Measurements from ENCODE around the gene NUDT16L1. TPM values are rescaled to one million over a fixed set of nuclear protein-coding genes. Genes with fewer than 3 reads are reported as not detected.
"Not testable (repeated sequence)": the region's sequence is repeated elsewhere in the genome, so short reads cannot be mapped to it uniquely, and the experiment has no call there.

The NUDT16L1 gene
- total RNA-seq, 2 donors from 2014 or later, result 57.4 to 75.3 TPM

GRCh38 chr16:4737545-4737944, 44.2 kb downstream of the NUDT16L1 start:
- intact Hi-C loops (cut with DNase I), result loop anchor here (10.0 kb wide), 3 partner anchors 67 to 123 kb away; partner anchors contain the start of genes GLYR1, ROGDI, UBALD1 and UBN1
- Histone ChIP-seq H3K27ac (no peak overlapping the region), H3K4me1 (replicated peaks) (no peaks in the 10 kb centered on the region), H3K4me3 (no peak overlapping the region), H3K27me3 (replicated peaks; ENCODE audit: insufficient read depth) (no peaks in the 10 kb centered on the region), H3K9me3 (no peaks in the 10 kb centered on the region), H3K36me3 (no peaks in the 10 kb centered on the region)
- no peak for DNase-seq (ENCODE audit: low spot score)
- WGBS, result 64% methylated on average over 15 of the region's 15 CpGs
- TF ChIP-seq POLR2A (IDR thresholded peaks at IDR 0.05) (no peak), POLR2AphosphoS5 (IDR thresholded peaks at IDR 0.05) (no peak), CTCF (IDR thresholded peaks at IDR 0.05) (no peak)

DNA sequence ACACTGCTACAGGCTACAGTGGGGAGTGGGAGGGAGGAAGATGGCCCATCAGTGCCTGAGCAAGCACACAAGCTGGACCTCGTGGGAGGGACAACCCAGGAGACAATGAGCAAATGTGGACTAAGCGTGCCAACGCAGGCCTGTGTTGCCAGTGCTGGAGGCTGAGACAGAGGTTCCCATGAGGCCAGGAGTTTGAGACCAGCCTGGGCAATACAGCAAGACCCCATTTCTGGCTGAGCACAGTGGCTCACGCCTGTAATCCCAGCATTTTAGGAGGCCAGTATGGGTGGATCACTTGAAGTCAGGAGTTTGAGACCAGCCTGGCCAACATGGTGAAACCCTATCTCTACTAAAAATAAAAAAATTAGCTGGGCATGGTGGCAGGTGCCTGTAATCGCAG, 45.0 kb downstream of the NUDT16L1 start:
- WGBS, result 78% methylated on average over 5 of the region's 5 CpGs
- not testable (repeated sequence) for H3K9me3 ChIP-seq; H3K27ac ChIP-seq; DNase-seq (ENCODE audit: low spot score); H3K4me1 ChIP-seq (replicated peaks); H3K36me3 ChIP-seq; H3K27me3 ChIP-seq (replicated peaks; ENCODE audit: insufficient read depth); H3K4me3 ChIP-seq
- intact Hi-C loops (cut with DNase I), result loop anchor here (10.0 kb wide), 3 partner anchors 66 to 124 kb away; partner anchors contain the start of genes GLYR1, ROGDI, UBALD1 and UBN1

DNA sequence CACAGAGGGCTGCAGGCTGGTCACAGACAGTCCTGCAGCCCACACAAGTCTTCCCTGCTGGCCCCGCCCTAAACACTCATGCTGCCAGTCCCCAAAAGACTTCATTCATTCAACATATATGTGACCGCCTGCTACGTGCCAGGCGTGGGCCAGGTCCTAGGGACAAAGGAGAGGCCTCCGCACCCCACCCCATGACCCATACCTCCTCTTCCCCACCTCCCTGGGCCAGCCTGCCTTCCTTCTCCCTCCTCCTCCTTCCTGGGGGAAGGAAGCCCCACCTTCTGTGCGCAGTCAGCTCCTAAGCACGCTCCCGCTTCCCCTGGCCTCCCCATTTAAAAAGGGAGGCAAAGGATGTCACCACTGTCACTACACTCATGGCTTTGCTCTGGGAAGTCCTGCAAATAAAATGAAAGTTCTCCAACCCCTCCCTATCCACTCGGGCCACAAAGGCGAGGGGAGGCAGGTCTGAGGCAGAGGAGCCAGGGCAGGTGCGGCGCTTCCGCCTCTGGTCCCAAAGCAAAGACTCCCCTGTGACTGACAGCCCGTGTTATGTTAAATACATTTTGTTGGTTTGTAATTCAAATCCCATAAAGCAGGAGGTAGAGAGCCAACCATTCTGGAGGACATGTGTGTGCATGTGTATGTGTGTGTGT, 50.0 kb downstream of the NUDT16L1 start:
- intact Hi-C loops (cut with DNase I), result no loop called here
- Histone ChIP-seq H3K27ac (peak overlapping the region in 1 of 2 donors; percentile 19), H3K9me3 (no peaks in the 10 kb centered on the region), H3K4me3 (peak overlapping the region; percentile 9 to 16), H3K36me3 (no peaks in the 10 kb centered on the region), H3K4me1 (replicated peaks) (no peaks in the 10 kb centered on the region), H3K27me3 (replicated peaks; ENCODE audit: insufficient read depth) (no peaks in the 10 kb centered on the region)
- 22% methylated on average over 14 of the region's 14 CpGs for WGBS
- peak; percentile 13 for TF ChIP-seq POLR2A (IDR thresholded peaks at IDR 0.05)
- TF ChIP-seq CTCF (IDR thresholded peaks at IDR 0.05), result no peak
- DNase-seq (ENCODE audit: low spot score), result no peak

DNA sequence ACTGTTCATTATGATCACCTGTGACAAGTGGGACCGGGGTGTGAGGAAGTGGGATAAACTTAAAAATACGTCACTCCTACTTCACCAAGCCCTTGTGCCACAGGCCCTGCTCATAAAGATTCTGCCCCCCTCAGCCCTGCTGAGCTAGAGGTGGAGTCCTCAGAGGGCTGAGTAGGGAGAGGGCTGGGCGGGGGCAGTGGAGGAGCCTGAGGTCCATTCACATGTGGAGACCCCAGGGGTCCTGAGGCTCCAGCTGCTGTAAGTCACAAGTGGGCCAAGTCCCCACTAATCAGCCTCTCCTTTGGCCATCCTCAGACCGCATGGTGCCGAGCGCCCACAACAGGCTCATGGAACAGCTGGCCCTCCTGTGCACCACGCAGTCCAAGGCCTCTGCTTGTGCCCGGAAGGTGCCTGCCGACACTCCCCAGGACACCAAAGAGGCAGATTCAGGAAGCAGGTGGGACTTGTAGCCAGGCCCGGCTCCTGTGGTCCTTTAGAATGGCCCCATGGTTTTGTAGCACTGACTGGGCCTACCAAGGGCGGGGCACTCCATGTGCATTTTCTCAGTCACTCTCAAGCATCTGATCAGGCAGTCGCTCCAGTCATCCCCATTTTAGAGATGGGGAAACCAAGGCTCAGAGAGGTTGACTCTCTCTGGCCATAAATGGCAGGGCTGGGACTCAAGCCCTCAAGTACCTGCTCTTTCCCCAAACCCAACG, 51.4 kb downstream of the NUDT16L1 start:
- intact Hi-C loops (cut with DNase I), result no loop called here
- WGBS, result 66% methylated on average over 13 of the region's 13 CpGs
- no peak for DNase-seq (ENCODE audit: low spot score)

GRCh38 chr16:4745274-4745569, 51.9 kb downstream of the NUDT16L1 start:
- intact Hi-C loops (cut with DNase I), result no loop called here
- H3K27me3 ChIP-seq (replicated peaks; ENCODE audit: insufficient read depth), result no peaks in the 10 kb centered on the region
- no peak overlapping the region for H3K27ac ChIP-seq
- no peak for TF ChIP-seq POLR2A (IDR thresholded peaks at IDR 0.05)
- no peak for TF ChIP-seq CTCF (IDR thresholded peaks at IDR 0.05)
- TF ChIP-seq POLR2AphosphoS5 (IDR thresholded peaks at IDR 0.05), result no peak
- no peaks in the 10 kb centered on the region for H3K4me1 ChIP-seq (replicated peaks)
- 87% methylated on average over 3 of the region's 3 CpGs for WGBS
- no peak overlapping the region for H3K4me3 ChIP-seq
- no peak for DNase-seq (ENCODE audit: low spot score)
- no peaks in the 10 kb centered on the region for H3K36me3 ChIP-seq
- no peaks in the 10 kb centered on the region for H3K9me3 ChIP-seq

More for the DNA sequence above, 51.4 kb downstream of the NUDT16L1 start:
- Histone ChIP-seq H3K4me3 (no peak overlapping the region), H3K27me3 (replicated peaks; ENCODE audit: insufficient read depth) (no peaks in the 10 kb centered on the region), H3K4me1 (replicated peaks) (no peaks in the 10 kb centered on the region), H3K27ac (no peak overlapping the region), H3K36me3 (no peaks in the 10 kb centered on the region), H3K9me3 (no peaks in the 10 kb centered on the region)
- TF ChIP-seq POLR2AphosphoS5 (IDR thresholded peaks at IDR 0.05) (no peak), CTCF (IDR thresholded peaks at IDR 0.05) (no peak), POLR2A (IDR thresholded peaks at IDR 0.05) (no peak)

Small RNA genes within 50 kb of the gene (microRNA-seq; reads per million reads assigned to microRNA genes)
- gene MIR6769A, result 0.25 reads per million

Small RNA genes within 50 kb of the gene (small RNA-seq; reads per million reads assigned to genes)
- gene MIR6769A, result 0 reads per million in 2 donors

Other genes with a start within 250 kb of the NUDT16L1 start
- gene NMRAL1, start 218.9 kb upstream of the NUDT16L1 start, total RNA-seq, result 10 to 100 TPM; 40.8 to 90.9 TPM
- gene HMOX2, start 217.2 kb upstream of the NUDT16L1 start, total RNA-seq, result 10 to 100 TPM; 39.9 to 70.8 TPM
- 10 to 100 TPM; 21.1 to 30.6 TPM for gene CDIP1, start 154.8 kb upstream of the NUDT16L1 start, total RNA-seq
- gene C16orf96, start 137.2 kb upstream of the NUDT16L1 start, total RNA-seq, result 1 to 10 TPM in 1 of 2 donors, under 1 TPM in 1; 0.27 to 3.8 TPM
- 10 to 100 TPM; 14.5 to 22.1 TPM for gene UBALD1, start 78.7 kb upstream of the NUDT16L1 start, total RNA-seq
- 100 to 1,000 TPM in 1 of 2 donors, 10 to 100 TPM in 1; 59.6 to 101 TPM for gene MGRN1, start 68.7 kb upstream of the NUDT16L1 start, total RNA-seq
- 10 to 100 TPM; 19.1 to 42.9 TPM for gene ANKS3, start 40.7 kb downstream of the NUDT16L1 start, total RNA-seq
- gene DNAAF8, start 41.0 kb downstream of the NUDT16L1 start, total RNA-seq, result 10 to 100 TPM in 1 of 2 donors, 1 to 10 TPM in 1; 7.1 to 21.9 TPM
- 10 to 100 TPM; 29.2 to 33.8 TPM for gene ZNF500, start 73.6 kb downstream of the NUDT16L1 start, total RNA-seq
- 10 to 100 TPM in 1 of 2 donors, not detected in 1; 10.8 TPM for gene SEPTIN12, start 94.8 kb downstream of the NUDT16L1 start, total RNA-seq
- 10 to 100 TPM in 1 of 2 donors, 1 to 10 TPM in 1; 5.6 to 29.0 TPM for gene SMIM22, start 101.8 kb downstream of the NUDT16L1 start, total RNA-seq
- 10 to 100 TPM; 37.5 to 46.9 TPM for gene ROGDI, start 109.1 kb downstream of the NUDT16L1 start, total RNA-seq
- gene GLYR1, start 153.7 kb downstream of the NUDT16L1 start, total RNA-seq, result 10 to 100 TPM; 57.4 to 60.8 TPM
- gene UBN1, start 153.9 kb downstream of the NUDT16L1 start, total RNA-seq, result 10 to 100 TPM; 28.2 to 56.9 TPM
- 10 to 100 TPM; 39.4 to 64.3 TPM for gene PPL, start 243.6 kb downstream of the NUDT16L1 start, total RNA-seq